H1 (cell line): ENCODE measurements around the gene PRC1. TPM values are rescaled to one million over a fixed set of nuclear protein-coding genes. Genes with fewer than 3 reads are reported as not detected.

Experiments
- CTCF ChIA-PET: fragments of 300-600 bp; sonication (Branson Sonifier 250); formaldehyde crosslinking; loops from one replicate; lab custom pipeline; 2021; ENCODE audit not compliant: partially characterized antibody; lab: Charles Lee
- POLR2A ChIA-PET: fragments of 300-600 bp; sonication (Branson Sonifier 250); formaldehyde crosslinking; loops from one replicate; lab custom pipeline; 2021; ENCODE audit warnings: inconsistent platforms; ENCODE audit not compliant: partially characterized antibody; lab: Charles Lee
- DNase-seq, 2 experiments: peaks; one replicate each; pipeline versions ENCODE4 v3.0.0 to v3.0.0-alpha.2; 2010 to 2022; ENCODE audit warnings: low spot score in 2 of 2, low read depth in 1 of 2, mixed read lengths in 1 of 2
- FAIRE-seq: peaks from 2 replicates; lab custom pipeline; 2011; peaks lifted over from hg19 to GRCh38; lab: Jason Lieb, UNC
- H2AFZ ChIP-seq: 2 replicates; pipeline ENCODE4 v1.8.1; 2012; ENCODE audit warnings: low read length, inconsistent platforms
- H2AK5ac ChIP-seq: 2 replicates; pipeline ENCODE4 v1.6.1; 2013; ENCODE audit warnings: low read depth, low read length
- H2BK120ac ChIP-seq: replicated peaks from 2 replicates; pipeline ENCODE3; 2013; ENCODE audit warnings: low read depth, low read length, inconsistent platforms
- H2BK12ac ChIP-seq: 2 replicates; pipeline ENCODE4 v1.6.1; 2013; ENCODE audit warnings: low read depth, low read length
- H2BK15ac ChIP-seq: 2 replicates; pipeline ENCODE4 v1.6.1; 2013; ENCODE audit warnings: low read length
- H2BK20ac ChIP-seq: 2 replicates; pipeline ENCODE4 v1.6.1; 2013; ENCODE audit warnings: low read length
- H2BK5ac ChIP-seq: 2 replicates; pipeline ENCODE4 v1.6.1; 2013; ENCODE audit warnings: low read depth, low read length
- H3K14ac ChIP-seq: 2 replicates; pipeline ENCODE4 v1.6.1; 2013; ENCODE audit warnings: inconsistent platforms; ENCODE audit not compliant: insufficient read length
- H3K18ac ChIP-seq: 2 replicates; pipeline ENCODE4 v1.6.1; 2013; ENCODE audit warnings: low read length; ENCODE audit errors: extremely low read depth
- H3K23ac ChIP-seq: 2 replicates; pipeline ENCODE4 v1.6.1; 2013; ENCODE audit warnings: inconsistent platforms; ENCODE audit not compliant: insufficient read length
- H3K23me2 ChIP-seq: 2 replicates; pipeline ENCODE4 v1.6.1; 2013; ENCODE audit warnings: low read depth, low read length
- H3K27ac ChIP-seq: 2 replicates; pipeline ENCODE4 v1.6.1; 2011; ENCODE audit warnings: low read depth, low read length, inconsistent platforms
- H3K27me3 ChIP-seq, 4 experiments: replicated peaks in 1 of 4; 1 replicate in 1 of 4; 2 replicates in 3 of 4; pipeline versions ENCODE4 v1.6.1 to v1.8.1; 2011 to 2013; ENCODE audit warnings: low read length in 3 of 4, mild to moderate bottlenecking in 3 of 4, inconsistent platforms in 2 of 4, mixed read lengths in 2 of 4, moderate library complexity in 1 of 4; ENCODE audit not compliant: control insufficient read depth in 3 of 4, insufficient read depth in 3 of 4; ENCODE audit errors: extremely low read depth in 1 of 4
- H3K36me3 ChIP-seq, 4 experiments: 2 replicates each; pipeline versions ENCODE4 v1.6.1 to v1.8.1; 2011 to 2013; ENCODE audit warnings: mild to moderate bottlenecking in 4 of 4, low read length in 3 of 4, moderate library complexity in 2 of 4, control low read depth in 1 of 4, inconsistent platforms in 1 of 4; ENCODE audit not compliant: insufficient read depth in 4 of 4, control insufficient read depth in 2 of 4
- H3K4ac ChIP-seq: replicated peaks from 2 replicates; pipeline ENCODE3; 2013; ENCODE audit warnings: low read length, low read depth, mixed read lengths, inconsistent platforms; ENCODE audit not compliant: insufficient read length
- H3K4me1 ChIP-seq, 4 experiments: replicated peaks in 1 of 4; 1 replicate in 1 of 4; 2 replicates in 3 of 4; pipeline versions ENCODE4 v1.6.1 to v1.8.1; 2011 to 2013; ENCODE audit warnings: low read length in 3 of 4, inconsistent platforms in 2 of 4, mixed read lengths in 1 of 4; ENCODE audit not compliant: insufficient read depth in 4 of 4, control insufficient read depth in 3 of 4
- H3K4me2 ChIP-seq, 2 experiments: 2 replicates each; pipeline versions ENCODE4 v1.6.1 to v1.8.1; 2011 to 2013; ENCODE audit warnings: low read depth in 2 of 2, low read length in 2 of 2, control low read depth in 1 of 2, inconsistent platforms in 1 of 2, mild to moderate bottlenecking in 1 of 2; ENCODE audit not compliant: insufficient read depth in 1 of 2
- H3K4me3 ChIP-seq, 4 experiments: fragments of 200-600, 300-600 bp in 1 of 4; sonication (generic), shearing (Covaris generic), sonication (Bioruptor Twin) in 1 of 4; 2 replicates each; pipeline versions ENCODE4 v1.5.1 to v1.8.1; 2011 to 2016; ENCODE audit warnings: low read length in 4 of 4, low read depth in 3 of 4, control low read depth in 2 of 4, inconsistent platforms in 2 of 4, mild to moderate bottlenecking in 2 of 4, mixed read lengths in 1 of 4, moderate library complexity in 1 of 4; ENCODE audit not compliant: insufficient read depth in 2 of 4; ENCODE audit errors: extremely low read depth in 1 of 4
- H3K56ac ChIP-seq: replicated peaks from 2 replicates; pipeline ENCODE3; 2013; ENCODE audit warnings: low read depth, mild to moderate bottlenecking, mixed read lengths, low read length, inconsistent platforms; ENCODE audit not compliant: insufficient read length
- H3K79me1 ChIP-seq: 2 replicates; pipeline ENCODE4 v1.6.1; 2013; ENCODE audit warnings: low read depth, low read length, control low read depth
- H3K79me2 ChIP-seq, 2 experiments: 2 replicates each; pipeline versions ENCODE4 v1.6.1 to v1.8.1; 2012 to 2013; ENCODE audit warnings: low read length in 2 of 2, mild to moderate bottlenecking in 2 of 2, inconsistent platforms in 1 of 2; ENCODE audit not compliant: insufficient read depth in 2 of 2, control insufficient read depth in 1 of 2
- H3K9ac ChIP-seq, 4 experiments: replicated peaks in 1 of 4; 1 replicate in 1 of 4; 2 replicates in 3 of 4; pipeline versions ENCODE4 v1.6.1 to v1.8.1; 2011 to 2013; ENCODE audit warnings: low read depth in 3 of 4, low read length in 3 of 4, control low read depth in 2 of 4, mild to moderate bottlenecking in 2 of 4, moderate library complexity in 2 of 4, inconsistent platforms in 1 of 4; ENCODE audit errors: extremely low read depth in 1 of 4
- H3K9me3 ChIP-seq, 2 experiments: 2 replicates each; pipeline versions ENCODE4 v1.6.1 to v1.8.1; 2012 to 2013; ENCODE audit warnings: mild to moderate bottlenecking in 2 of 2, moderate library complexity in 2 of 2, control low read depth in 1 of 2, inconsistent platforms in 1 of 2, low read depth in 1 of 2, low read length in 1 of 2, mixed read lengths in 1 of 2; ENCODE audit not compliant: insufficient read depth in 2 of 2
- H4K20me1 ChIP-seq, 2 experiments: replicated peaks in 1 of 2; 2 replicates each; pipeline versions ENCODE3 to v1.8.1; 2011 to 2013; ENCODE audit warnings: inconsistent platforms in 2 of 2, low read length in 2 of 2, mild to moderate bottlenecking in 1 of 2; ENCODE audit not compliant: insufficient read depth in 2 of 2, control insufficient read depth in 1 of 2
- H4K5ac ChIP-seq: 2 replicates; pipeline ENCODE4 v1.6.1; 2013; ENCODE audit warnings: low read length, low read depth, mixed read lengths, inconsistent platforms; ENCODE audit not compliant: insufficient read length
- H4K8ac ChIP-seq: 2 replicates; pipeline ENCODE4 v1.8.0; 2013; ENCODE audit warnings: mild to moderate bottlenecking, moderate library complexity, low read length, inconsistent platforms; ENCODE audit not compliant: insufficient read depth; ENCODE audit errors: extremely low read depth
- H4K91ac ChIP-seq: replicated peaks from 2 replicates; pipeline ENCODE3; 2013; ENCODE audit warnings: low read length, mixed read lengths, inconsistent platforms; ENCODE audit not compliant: insufficient read length
- HDAC2 ChIP-seq, 2 experiments: fragments of 300-600 bp in 1 of 2; sonication (generic) in 1 of 2; IDR thresholded peaks; 2 replicates each; pipeline ENCODE4 v1.6.1; 2011 to 2012; ENCODE audit warnings: low read depth in 2 of 2, low read length in 2 of 2, mild to moderate bottlenecking in 2 of 2, moderate library complexity in 2 of 2, borderline replicate concordance in 1 of 2, inconsistent platforms in 1 of 2
- RFX5 ChIP-seq: IDR thresholded peaks from 2 replicates; pipeline ENCODE4 v1.6.1; 2011; ENCODE audit warnings: low read depth, low read length, improper control_type of control experiment, borderline replicate concordance
- WGBS, 2 experiments: shearing (Covaris generic) in 1 of 2; methylation state at CpG; one replicate each; pipeline versions ENCODE4 v1.1.6 to v1.1.7; 2013 to 2015; ENCODE audit warnings: low lambda C conversion rate in 2 of 2, mixed read lengths in 2 of 2, inconsistent platforms in 1 of 2, low coverage in 1 of 2, missing lambda C conversion rate in 1 of 2; ENCODE audit not compliant: insufficient replicate concordance in 2 of 2, insufficient coverage in 1 of 2, insufficient read length in 1 of 2; ENCODE audit errors: extremely low coverage in 1 of 2, missing lambda C conversion rate in 1 of 2; 5-methylcytosine and 5-hydroxymethylcytosine counted together
- polyA plus RNA-seq, 7 experiments: library from polyadenylated mRNA; depleted of rRNA in 3 of 7; stranded (reverse) in 5 of 7; unstranded in 2 of 7; fragments of >200 nt in 5 of 7; fragments of 200-250 nt in 2 of 7; gene quantifications; 1 replicate in 5 of 7; 2 replicates in 1 of 7; 4 replicates in 1 of 7; pipeline versions ENCODE4 v1.2.1 to v1.2.3, GENCODE V29; 2011 to 2013; ENCODE audit warnings: missing spikeins in 2 of 7, mixed read lengths in 2 of 7
- total RNA-seq: library from RNA; stranded (reverse); fragmentation: NEBNext Ultra II Directional; extraction: Animal tissue kit (Norgen Biotek cat#: 25700); gene quantifications from 2 replicates; pipeline ENCODE4 v1.2.1, GENCODE V29; 2021

The PRC1 gene
- total and polyA plus RNA-seq, 2 of the 8 experiments (the other 6 are each of a cell fraction or from before 2014, with no cell fraction given): 90.7 to 181 TPM

DNA sequence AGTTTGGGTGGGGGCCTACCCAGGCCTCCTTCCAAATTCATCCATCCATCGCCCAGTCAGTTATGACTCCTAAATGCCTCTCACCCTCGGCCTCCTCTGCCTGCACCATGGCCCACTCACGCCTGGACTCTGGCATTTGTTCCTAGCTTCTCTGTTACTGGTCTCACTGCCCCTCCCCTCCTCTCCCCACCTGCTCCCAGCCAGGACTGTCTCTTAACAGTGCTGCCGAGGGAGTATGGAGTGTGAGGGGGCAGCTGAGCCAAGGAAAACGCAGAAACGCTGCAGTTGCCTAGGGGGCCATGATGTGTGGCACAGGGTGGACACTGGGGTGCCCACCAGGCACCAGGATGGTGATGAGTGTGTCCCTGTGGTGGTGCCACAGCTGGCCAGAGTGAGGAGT lies 36.5 kb downstream of the PRC1 start:
- Histone ChIP-seq H3K4me1 (peaks cover 0 to 15% (median 8%) of the 10 kb centered on the region in 4 experiments; a peak in 6 of 7 replicates), H3K56ac (no peak overlapping the region), H2BK20ac (no peak overlapping the region), H2BK5ac (no peak overlapping the region; the same call in 1 of the 2 replicates), H2AK5ac (peak overlapping the region; percentile 59; the same call in 1 of the 2 replicates), H2BK120ac (no peak overlapping the region), H2AFZ (no peak overlapping the region)
- FAIRE-seq: no peak
- 0 out of 4 replicates have a peak, but pooled peaks of 1 of the 2 experiments have one; percentile 1 for TF ChIP-seq HDAC2 (IDR thresholded peaks at IDR 0.05; ENCODE audit: borderline replicate concordance in 1 of 2, low read depth in 2 of 2, low read length in 2 of 2)
- TF ChIP-seq RFX5: no peak
- TF ChIP-seq, all 59 proteins: peak for 1
- WGBS, 2 experiments: 83% methylated on average over 6 of the region's 6 CpGs; no CpG with 5 or more reads in 1 of the 2 experiments
- ChIA-PET POLR2A (interaction anchor here (0.7 to 2.8 kb wide), 13 partner anchors 8 to 691 kb away, joined by 3 to 20 read pairs (median 5); partner anchors contain the start of genes HDDC3 and PRC1), CTCF (interaction anchor here (0.7 to 19.2 kb wide), 25 partner anchors 11 to 315 kb away, joined by 3 to 306 read pairs (median 5); partner anchors contain the start of genes HDDC3, MAN2A2 and UNC45A)
- no peak overlapping the region for H3K23ac ChIP-seq
- no peak overlapping the region for H3K27ac ChIP-seq
- peak overlapping the region in 2 of 4 experiments; percentile 16 to 79; a peak in 5 of 7 replicates for H3K9ac ChIP-seq
- H3K4ac ChIP-seq: peak overlapping the region; percentile 71
- H3K23me2 ChIP-seq: peaks cover 14% of the 10 kb centered on the region; the same call in 1 of the 2 replicates
- H3K4me2 ChIP-seq: peak overlapping the region; percentile 82 to 98
- no peak overlapping the region for H4K5ac ChIP-seq
- peak overlapping the region; percentile 76 for H4K91ac ChIP-seq
- no peaks in the 10 kb centered on the region for H3K79me2 ChIP-seq
- H3K79me1 ChIP-seq: peaks cover 3% of the 10 kb centered on the region; the same call in 1 of the 2 replicates
- H3K27me3 ChIP-seq: no peaks in the 10 kb centered on the region
- H4K20me1 ChIP-seq: peaks cover 1 to 8% of the 10 kb centered on the region in 2 experiments
- DNase-seq: no peak
- H3K36me3 ChIP-seq: peaks cover 0 to 29% (median 20%) of the 10 kb centered on the region in 4 experiments
- peak overlapping the region; percentile 48 to 72 (median 60) for H3K4me3 ChIP-seq
- no peak overlapping the region for H3K18ac ChIP-seq
- peak overlapping the region; percentile 75 for H4K8ac ChIP-seq
- H3K9me3 ChIP-seq: no peaks in the 10 kb centered on the region
- peak overlapping the region; percentile 50; the same call in 1 of the 2 replicates for H2BK12ac ChIP-seq
- H2BK15ac ChIP-seq: 0 out of 2 replicates have a peak overlapping the region, but pooled peaks have one; percentile 81
- no peak overlapping the region for H3K14ac ChIP-seq
